Mononuclear cell (primary cell): ENCODE measurements around the gene ALKBH2. TPM values are rescaled to one million over a fixed set of nuclear protein-coding genes. Genes with fewer than 3 reads are reported as not detected.
"Not testable (repeated sequence)": the region's sequence is repeated elsewhere in the genome, so short reads cannot be mapped to it uniquely, and the experiment has no call there.

Source experiments
- H3K27me3 ChIP-seq: 2 replicates; pipeline ENCODE4 v1.6.0; 2011; ENCODE audit warnings: low read length, control low read depth; ENCODE audit not compliant: insufficient read depth
- H3K4me1 ChIP-seq: 2 replicates; pipeline ENCODE4 v1.5.1; 2011; ENCODE audit warnings: mild to moderate bottlenecking, low read length, control low read depth; ENCODE audit not compliant: insufficient read depth
- H3K4me3 ChIP-seq: 2 replicates; pipeline ENCODE4 v1.5.1; 2011; ENCODE audit warnings: mild to moderate bottlenecking, low read length, moderate library complexity
- H3K9me3 ChIP-seq: 2 replicates; pipeline ENCODE4 v1.5.1; 2011; ENCODE audit warnings: low read depth, mild to moderate bottlenecking, control low read depth, low read length
- total RNA-seq: library from RNA; depleted of rRNA; stranded (reverse); fragments of >200 nt; gene quantifications from one replicate; pipeline ENCODE4 v1.2.3, GENCODE V29; 2012

Gene ALKBH2
- total RNA-seq, 1 donor: 6.8 TPM

- Histone ChIP-seq H3K4me1 (no peaks in the 10 kb centered on the region), H3K9me3 (no peaks in the 10 kb centered on the region), H3K4me3 (no peak overlapping the region), H3K27me3 (no peaks in the 10 kb centered on the region)
These were observed 29.1 kb downstream of the ALKBH2 start for GRCh38 chr12:109064143-109064542.

GRCh38 chr12:109058773-109059172, 34.5 kb downstream of the ALKBH2 start:
- no peaks in the 10 kb centered on the region for H3K9me3 ChIP-seq
- no peaks in the 10 kb centered on the region for H3K27me3 ChIP-seq
- no peak overlapping the region for H3K4me3 ChIP-seq
- peaks cover 8% of the 10 kb centered on the region for H3K4me1 ChIP-seq

GRCh38 chr12:109057376-109057775, 35.9 kb downstream of the ALKBH2 start:
- Histone ChIP-seq H3K4me3 (no peak overlapping the region), H3K9me3 (no peaks in the 10 kb centered on the region)

GRCh38 chr12:109056891-109057290, 36.4 kb downstream of the ALKBH2 start:
- peaks cover 21% of the 10 kb centered on the region for H3K4me1 ChIP-seq
- no peaks in the 10 kb centered on the region for H3K27me3 ChIP-seq
- no peaks in the 10 kb centered on the region for H3K9me3 ChIP-seq
- H3K4me3 ChIP-seq: no peak overlapping the region

More at GRCh38 chr12:109057376-109057775, 35.9 kb downstream of the ALKBH2 start:
- no peaks in the 10 kb centered on the region for H3K27me3 ChIP-seq
- peaks cover 18% of the 10 kb centered on the region for H3K4me1 ChIP-seq

GRCh38 chr12:109054520-109054919, 38.8 kb downstream of the ALKBH2 start:
- H3K9me3 ChIP-seq: no peaks in the 10 kb centered on the region
- H3K4me1 ChIP-seq: peaks cover 24% of the 10 kb centered on the region
- H3K4me3 ChIP-seq: no peak overlapping the region
- H3K27me3 ChIP-seq: no peaks in the 10 kb centered on the region

GRCh38 chr12:109054124-109054513, 39.2 kb downstream of the ALKBH2 start:
- not testable (repeated sequence) for H3K4me3 ChIP-seq, H3K9me3 ChIP-seq, H3K27me3 ChIP-seq

GRCh38 chr12:109053382-109054123, 39.7 kb downstream of the ALKBH2 start:
- Histone ChIP-seq H3K9me3 (no peaks in the 10 kb centered on the region), H3K4me1 (peaks cover 24% of the 10 kb centered on the region), H3K4me3 (peak overlapping the region; percentile 75), H3K27me3 (no peaks in the 10 kb centered on the region)

More at GRCh38 chr12:109054124-109054513, 39.2 kb downstream of the ALKBH2 start:
- peaks cover 24% of the 10 kb centered on the region for H3K4me1 ChIP-seq

- Histone ChIP-seq H3K9me3 (no peaks in the 10 kb centered on the region), H3K4me3 (peak within 1 kb of the TSS; percentile 75), H3K27me3 (no peaks in the 10 kb centered on the region), H3K4me1 (peaks cover 24% of the 10 kb centered on the region)
These were observed 40.6 kb downstream of the ALKBH2 start, which contains the start of gene USP30 for GRCh38 chr12:109052414-109053323. Gene USP30 (plus strand): TSS chr12:109052576. CDS start chr12:109052679, 103 bp downstream.

GRCh38 chr12:109052097-109052413, 41.2 kb downstream of the ALKBH2 start:
- Histone ChIP-seq H3K4me3 (peak overlapping the region; percentile 75), H3K4me1 (peaks cover 24% of the 10 kb centered on the region), H3K27me3 (no peaks in the 10 kb centered on the region), H3K9me3 (no peaks in the 10 kb centered on the region)

GRCh38 chr12:109049794-109050193, 43.5 kb downstream of the ALKBH2 start:
- H3K9me3 ChIP-seq, H3K27me3 ChIP-seq, H3K4me3 ChIP-seq: not testable (repeated sequence)
- H3K4me1 ChIP-seq: peaks cover 24% of the 10 kb centered on the region

- not testable (repeated sequence) for H3K27me3 ChIP-seq, H3K4me3 ChIP-seq, H3K9me3 ChIP-seq
- peaks cover 15% of the 10 kb centered on the region for H3K4me1 ChIP-seq
These were observed 44.6 kb downstream of the ALKBH2 start for GRCh38 chr12:109048706-109049105.

GRCh38 chr12:109047081-109047805, 46.0 kb downstream of the ALKBH2 start:
- Histone ChIP-seq H3K4me3 (no peak overlapping the region), H3K27me3 (no peaks in the 10 kb centered on the region), H3K4me1 (peaks cover 6% of the 10 kb centered on the region), H3K9me3 (no peaks in the 10 kb centered on the region)

- peaks cover 5% of the 10 kb centered on the region for H3K27me3 ChIP-seq
- no peaks in the 10 kb centered on the region for H3K4me1 ChIP-seq
- H3K4me3 ChIP-seq: no peak overlapping the region
- no peaks in the 10 kb centered on the region for H3K9me3 ChIP-seq
These were observed 49.0 kb downstream of the ALKBH2 start for GRCh38 chr12:109044241-109044640.
